Activated T-cell treated with anti-CD3 and anti-CD28 coated beads, Interleukin-2, amount 50 U/mL, for 4 hours (primary cell): ENCODE measurements around the gene GPX1. TPM values are rescaled to one million over a fixed set of nuclear protein-coding genes. Genes with fewer than 3 reads are reported as not detected.

ENCODE experiments used
- ATAC-seq, 2 donors: fragments of 200-7000 bp; cut with Tn5 transposase; one replicate each; pipeline ENCODE4 v1.10.0; 2021
- DNase-seq: peaks from one replicate; pipeline ENCODE4 v3.0.0-alpha.2; 2020
- H3K27me3 Mint-ChIP-seq: one replicate; pipeline ENCODE4 v1.8.0; 2021; ENCODE audit warnings: low read depth, mixed read lengths
- H3K36me3 Mint-ChIP-seq: one replicate; pipeline ENCODE4 v1.8.0; 2022; ENCODE audit warnings: mixed read lengths; ENCODE audit not compliant: insufficient read depth
- H3K4me1 Mint-ChIP-seq: one replicate; pipeline ENCODE4 v1.8.0; 2021; ENCODE audit warnings: low read depth, mixed read lengths
- H3K4me3 Mint-ChIP-seq: one replicate; pipeline ENCODE4 v1.8.0; 2021; ENCODE audit warnings: mild to moderate bottlenecking, moderate library complexity, mixed read lengths
- H3K9me3 Mint-ChIP-seq: one replicate; pipeline ENCODE4 v1.8.0; 2021; ENCODE audit warnings: mixed read lengths
- total RNA-seq, 3 donors: library from RNA; stranded (reverse); gene quantifications; one replicate each; pipeline ENCODE4 v1.2.1, GENCODE V29; 2021

Gene GPX1
- total RNA-seq, 3 donors from 2014 or later = 109 to 152 (median 132) TPM

GRCh38 chr3:49311283-49311682 is 46.9 kb downstream of the GPX1 start:
- no peak overlapping the region for H3K4me3 Mint-ChIP-seq
- no peaks in the 10 kb centered on the region for H3K27me3 Mint-ChIP-seq
- no peaks in the 10 kb centered on the region for H3K9me3 Mint-ChIP-seq
- ATAC-seq = no peak
- peaks cover 3% of the 10 kb centered on the region for H3K4me1 Mint-ChIP-seq
- peaks cover 25% of the 10 kb centered on the region for H3K36me3 Mint-ChIP-seq
- no peak for DNase-seq

- no peaks in the 10 kb centered on the region for H3K27me3 Mint-ChIP-seq
- ATAC-seq = no peak
- peaks cover 3% of the 10 kb centered on the region for H3K4me1 Mint-ChIP-seq
- H3K9me3 Mint-ChIP-seq = no peaks in the 10 kb centered on the region
- peaks cover 25% of the 10 kb centered on the region for H3K36me3 Mint-ChIP-seq
- H3K4me3 Mint-ChIP-seq = no peak overlapping the region
- no peak for DNase-seq
Observed at GRCh38 chr3:49310677-49311076, 47.5 kb downstream of the GPX1 start.

Other genes starting within 250 kb of the GPX1 start
- 10 to 100 TPM; 68.2 to 75.9 (median 75.1) TPM for gene USP19, start 237.5 kb downstream of the GPX1 start, total RNA-seq
- gene LAMB2, start 225.3 kb downstream of the GPX1 start, total RNA-seq = 1 to 10 TPM; 1.6 to 2.4 (median 2.0) TPM
- 10 to 100 TPM; 24.8 to 29.2 (median 27.0) TPM for gene CCDC71, start 192.0 kb downstream of the GPX1 start, total RNA-seq
- 1 to 10 TPM; 2.6 to 3.6 (median 3.5) TPM for gene KLHDC8B, start 186.8 kb downstream of the GPX1 start, total RNA-seq
- 1 to 10 TPM; 4.7 to 5.5 (median 5.2) TPM for gene C3orf62, start 81.1 kb downstream of the GPX1 start, total RNA-seq
- gene USP4, start 18.3 kb downstream of the GPX1 start, total RNA-seq = 10 to 100 TPM; 60.1 to 71.3 (median 61.6) TPM
- 100 to 1,000 TPM; 390 to 408 (median 408) TPM for gene RHOA, start 53.6 kb upstream of the GPX1 start, total RNA-seq
- 10 to 100 TPM; 20.0 to 21.8 (median 20.1) TPM for gene TCTA, start 54.1 kb upstream of the GPX1 start, total RNA-seq
- gene AMT, start 64.1 kb upstream of the GPX1 start, total RNA-seq = 1 to 10 TPM in 1 of 3 donors, under 1 TPM in 2; 0.50 to 1.1 (median 0.81) TPM
- gene NICN1, start 71.0 kb upstream of the GPX1 start, total RNA-seq = 1 to 10 TPM; 5.5 to 5.8 (median 5.8) TPM
- 10 to 100 TPM; 19.9 to 25.6 (median 25.4) TPM for gene DAG1, start 111.9 kb upstream of the GPX1 start, total RNA-seq
- under 1 TPM; 0.30 to 0.86 (median 0.40) TPM for gene BSN, start 196.1 kb upstream of the GPX1 start, total RNA-seq